ENCODE measurements around the gene TMEM44.
A peak's percentile ranks its signal among the peaks of the same experiment; 100 is the strongest.

TMEM44 gene

GRCh38 chr3:194633349-194634004 lies at the start of gene TMEM44:
TSS of gene TMEM44 (minus strand) at chr3:194633419. CDS start at chr3:194633215, 204 bp downstream.
- Histone ChIP-seq H3K9me3 (ENCODE audit: control insufficient read depth, insufficient read depth, low read depth, low read length) (no peaks in the 10 kb centered on the region), H3K4me3 (ENCODE audit: low read depth, low read length) (peak within 1 kb of the TSS; percentile 73), H3K4me1 (ENCODE audit: control insufficient read depth, insufficient read depth, low read length) (no peaks in the 10 kb centered on the region), H3K36me3 (ENCODE audit: control insufficient read depth in 2 of 2, insufficient read depth in 1 of 2, low read length in 2 of 2) (peaks cover 0 to 14% of the 10 kb centered on the region in 2 experiments; a peak in 1 of 3 replicates), H3K27ac (ENCODE audit: extremely low read depth, low read depth, low read length) (peak within 1 kb of the TSS; percentile 60; the same call in 1 of the 2 replicates)
- ChIA-PET POLR2A (interaction anchor here (0.5 to 1.9 kb wide), 2 partner anchors 40 to 106 kb away, joined by 3 to 4 read pairs; no protein-coding TSS in a partner anchor), CTCF (interaction anchor here (0.6 to 1.4 kb wide), 8 partner anchors 8 to 1765 kb away, joined by 3 to 4 read pairs (median 3); no protein-coding TSS in a partner anchor)
- no peak for TF ChIP-seq ZSCAN5A (tag by site-specific recombination; IDR thresholded peaks at IDR 0.05)
- TF ChIP-seq GLIS2 (tag by site-specific recombination; IDR thresholded peaks at IDR 0.05) = peak; percentile 72
- TF ChIP-seq ZNF175 (tag by site-specific recombination; IDR thresholded peaks at IDR 0.05) = no peak
- peak; percentile 73 for TF ChIP-seq KLF1 (tag by site-specific recombination; IDR thresholded peaks at IDR 0.05)
- peak; percentile 55; the same call in 1 of the 2 replicates for TF ChIP-seq KLF17 (tag by site-specific recombination; IDR thresholded peaks at IDR 0.05)
- no peak for TF ChIP-seq ZBTB21 (tag by site-specific recombination; IDR thresholded peaks at IDR 0.05)
- peak; percentile 75 for TF ChIP-seq EGR2 (tag by site-specific recombination; IDR thresholded peaks at IDR 0.05; ENCODE audit: low read depth)
- peak; percentile 34; the same call in 1 of the 2 replicates for TF ChIP-seq ZBTB6 (tag by site-specific recombination; IDR thresholded peaks at IDR 0.05)
- peak; percentile 28; the same call in 1 of the 2 replicates for TF ChIP-seq GLIS1 (tag by site-specific recombination; IDR thresholded peaks at IDR 0.05)
- TF ChIP-seq ZNF600 (tag by site-specific recombination; IDR thresholded peaks at IDR 0.05) = peak; percentile 73
- TF ChIP-seq ZNF223 (tag by site-specific recombination; IDR thresholded peaks at IDR 0.05) = no peak
- TF ChIP-seq ZNF521 (tag by site-specific recombination; IDR thresholded peaks at IDR 0.05) = no peak
- no peak for TF ChIP-seq PRDM1 (tag by site-specific recombination; IDR thresholded peaks at IDR 0.05)
- TF ChIP-seq ZNF335 (tag by site-specific recombination; conservative IDR thresholded peaks at IDR 0.05) = peak; percentile 75
- no peak for TF ChIP-seq ZNF121 (tag by site-specific recombination; IDR thresholded peaks at IDR 0.05)
- no peak for TF ChIP-seq ZNF571 (tag by site-specific recombination; IDR thresholded peaks at IDR 0.05)
- TF ChIP-seq ZNF580 (tag by site-specific recombination; IDR thresholded peaks at IDR 0.05) = no peak
- peak; percentile 78 for TF ChIP-seq ZIC2 (tag by site-specific recombination; IDR thresholded peaks at IDR 0.05)
- TF ChIP-seq ZNF610 (tag by site-specific recombination; IDR thresholded peaks at IDR 0.05; ENCODE audit: borderline replicate concordance) = no peak
- TF ChIP-seq HIC1 (tag by site-specific recombination; IDR thresholded peaks at IDR 0.05) = peak; percentile 54
- 0 out of 2 replicates have a peak, but pooled peaks have one; percentile 47 for TF ChIP-seq ZNF37A (tag by site-specific recombination; IDR thresholded peaks at IDR 0.05)
- TF ChIP-seq ZNF239 (tag by site-specific recombination; IDR thresholded peaks at IDR 0.05) = no peak
- TF ChIP-seq ZNF626 (tag by site-specific recombination; IDR thresholded peaks at IDR 0.05) = no peak
- no peak for TF ChIP-seq PRDM10 (tag by site-specific recombination; IDR thresholded peaks at IDR 0.05)
- no peak for TF ChIP-seq ZNF830 (tag by site-specific recombination; IDR thresholded peaks at IDR 0.05; ENCODE audit: low read depth)
- TF ChIP-seq ZEB2 (tag by site-specific recombination; IDR thresholded peaks at IDR 0.05) = peak; percentile 52; the same call in 1 of the 2 replicates
- no peak for TF ChIP-seq ZNF843 (tag by site-specific recombination; IDR thresholded peaks at IDR 0.05)
- TF ChIP-seq ZNF544 (tag by site-specific recombination; IDR thresholded peaks at IDR 0.05) = no peak
- TF ChIP-seq ZNF768 (tag by site-specific recombination; IDR thresholded peaks at IDR 0.05) = no peak

All from HEK293 (cell line).